GM21737 (cell line): ENCODE data around the gene GBP3.
A peak's percentile ranks its signal among the peaks of the same experiment; 100 is the strongest.
"Not testable (repeated sequence)": the region's sequence is repeated elsewhere in the genome, so short reads cannot be mapped to it uniquely, and the experiment has no call there.

Experiments used
- ATAC-seq: cut with Tn5 transposase; IDR thresholded peaks from one replicate; pipeline ENCODE4 v1.9.1; 2021; ENCODE audit warnings: mild to moderate bottlenecking, moderate library complexity; ENCODE audit not compliant: unreplicated experiment

GBP3 gene

DNA sequence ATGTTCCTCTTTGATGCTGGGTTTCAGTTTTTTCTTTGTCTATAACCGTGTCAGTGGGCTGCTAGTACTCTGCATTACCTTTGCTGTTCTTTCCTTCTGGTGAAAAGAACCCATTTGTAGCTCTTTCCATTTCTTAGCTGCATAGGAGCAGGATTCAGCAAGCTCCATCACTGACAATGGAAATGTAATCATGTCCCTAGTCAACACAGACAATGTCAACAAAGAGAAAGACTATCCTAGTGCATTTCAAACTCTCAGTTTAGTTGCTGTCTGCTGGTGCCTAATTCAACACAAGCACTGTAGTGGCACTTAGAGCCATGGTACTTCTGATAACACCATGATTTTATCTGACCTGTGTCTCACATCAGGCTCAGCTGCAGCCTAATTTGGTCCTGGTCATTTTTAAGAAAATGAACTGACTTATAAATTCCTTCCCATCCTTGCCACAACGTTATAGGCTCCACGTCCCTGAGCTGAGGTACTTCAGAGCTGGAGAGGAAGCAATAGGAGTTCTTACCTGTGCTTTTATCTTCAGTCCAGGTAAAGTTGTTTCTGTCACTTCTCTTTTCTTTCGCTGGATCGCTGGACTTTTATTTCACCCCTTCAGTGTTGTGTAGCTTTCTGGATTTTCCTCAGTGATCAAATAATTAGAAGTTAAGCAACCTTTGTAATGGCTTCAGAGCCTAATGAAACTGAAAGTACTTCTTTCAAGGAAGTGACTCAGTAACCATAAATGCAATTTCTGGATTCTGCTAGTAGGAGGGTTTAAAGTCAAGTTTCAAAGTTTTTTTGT lies at the start of gene GBP3:
Gene GBP3 (minus strand): TSS at position 700 of the 793 bp plus-strand sequence. CDS start 2,145 bp downstream, outside the sequence.
- ATAC-seq = peak; percentile 69

- no peak for ATAC-seq
Measured at GRCh38 chr1:89070509-89070908, 47.8 kb upstream of the GBP3 start.

GRCh38 chr1:89069951-89070350 lies 47.3 kb upstream of the GBP3 start:
- ATAC-seq = no peak

- no peak for ATAC-seq
Measured at GRCh38 chr1:89068291-89068690, 45.6 kb upstream of the GBP3 start.

- ATAC-seq = peak; percentile 63
Measured at GRCh38 chr1:89065079-89065868, 42.6 kb upstream of the GBP3 start, which contains the start of gene GBP1. Gene GBP1, minus strand, starts transcription at chr1:89065208. Its CDS starts 1,974 bp downstream, at chr1:89063234.

GRCh38 chr1:89064632-89065031 lies 42.0 kb upstream of the GBP3 start:
- peak; percentile 45 for ATAC-seq

DNA sequence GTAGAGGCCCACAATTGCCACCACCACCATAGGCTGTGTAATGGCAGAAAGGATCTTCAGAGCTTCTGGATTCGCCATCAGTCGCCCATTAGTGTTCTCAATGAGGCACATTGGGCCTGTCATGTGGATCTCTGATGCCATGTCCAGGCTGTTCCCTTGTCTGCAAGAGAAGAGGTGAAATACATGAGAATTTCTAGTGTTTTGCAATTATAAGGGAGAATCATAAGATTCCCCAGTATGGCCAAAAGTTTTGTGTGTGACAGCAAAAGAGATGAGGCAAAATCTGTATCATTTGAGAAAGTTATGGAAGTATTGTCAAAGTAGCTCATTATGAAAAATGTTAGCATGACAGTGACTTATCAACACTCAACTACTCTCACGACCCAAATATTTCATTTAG lies 40.4 kb upstream of the GBP3 start:
- ATAC-seq = no peak

- no peak for ATAC-seq
Measured at GRCh38 chr1:89060091-89060490, 37.4 kb upstream of the GBP3 start.

GRCh38 chr1:89051955-89052312 lies 29.3 kb upstream of the GBP3 start:
- no peak for ATAC-seq

GRCh38 chr1:89051300-89051954 lies 28.8 kb upstream of the GBP3 start:
- ATAC-seq = no peak

- no peak for ATAC-seq
Measured at GRCh38 chr1:89050649-89051033, 28.0 kb upstream of the GBP3 start.

- not testable (repeated sequence) for ATAC-seq
Measured at GRCh38 chr1:89049901-89050648, 27.4 kb upstream of the GBP3 start.

DNA sequence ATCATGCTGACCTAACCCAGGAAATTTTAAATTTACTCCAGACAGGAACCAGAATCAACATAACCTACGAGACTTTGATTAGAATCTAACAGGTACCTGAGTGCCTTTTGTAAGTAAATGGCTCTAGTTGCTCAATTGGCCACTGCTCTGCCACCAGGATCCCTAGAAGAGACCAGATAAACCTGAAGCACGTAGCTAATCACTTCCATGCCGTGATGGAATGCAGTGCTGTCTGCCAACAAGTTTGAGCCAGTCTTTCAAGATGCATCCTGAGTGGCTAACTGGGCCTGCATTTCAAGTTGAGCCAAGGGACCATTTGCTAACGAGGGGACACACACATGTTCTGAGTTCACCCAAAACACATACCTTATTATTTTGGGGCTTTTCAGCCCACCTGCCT lies 26.5 kb upstream of the GBP3 start:
- not testable (repeated sequence) for ATAC-seq

- no peak for ATAC-seq
Measured at GRCh38 chr1:89047734-89048133, 25.1 kb upstream of the GBP3 start.

DNA sequence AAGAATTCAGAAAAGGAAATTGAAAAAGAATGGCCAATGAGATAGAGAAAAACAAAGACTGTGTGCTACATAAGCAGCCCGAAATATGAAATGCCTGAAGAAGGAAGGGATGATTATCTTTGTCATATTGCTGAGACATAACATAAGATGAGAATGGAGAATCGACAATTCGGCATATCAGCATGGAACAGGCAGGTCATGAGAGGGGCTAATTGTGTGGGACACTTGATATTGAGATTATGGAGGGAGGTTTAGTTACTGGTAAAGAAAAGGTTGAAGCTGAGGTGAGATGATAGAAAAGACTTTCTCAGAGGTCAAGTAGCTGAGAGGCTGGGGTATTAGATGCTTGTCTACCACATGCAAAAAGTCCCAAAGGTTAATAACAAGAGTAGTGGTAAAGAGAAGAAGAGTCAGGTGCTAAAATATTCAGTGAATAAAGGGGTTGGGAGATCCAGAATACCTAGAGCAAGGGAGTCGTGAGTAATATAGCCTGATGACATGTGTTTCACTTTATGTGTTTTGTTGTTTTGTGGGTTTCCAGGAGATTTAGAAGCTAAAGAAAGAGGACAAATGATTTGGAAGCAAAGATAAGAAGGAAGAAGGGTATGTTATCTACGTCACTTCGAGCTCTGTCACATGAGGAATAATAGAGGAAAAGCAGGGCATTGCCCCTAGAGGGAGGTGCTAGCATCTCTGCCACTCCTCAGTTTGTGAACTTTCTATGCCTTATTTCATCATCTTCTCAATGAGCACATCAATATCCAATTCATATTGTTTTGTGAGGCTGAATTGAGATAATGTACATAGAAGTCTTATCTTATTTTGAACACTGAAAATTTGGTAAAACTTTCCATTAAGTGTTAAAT lies 23.9 kb upstream of the GBP3 start:
- ATAC-seq = not testable (repeated sequence)

DNA sequence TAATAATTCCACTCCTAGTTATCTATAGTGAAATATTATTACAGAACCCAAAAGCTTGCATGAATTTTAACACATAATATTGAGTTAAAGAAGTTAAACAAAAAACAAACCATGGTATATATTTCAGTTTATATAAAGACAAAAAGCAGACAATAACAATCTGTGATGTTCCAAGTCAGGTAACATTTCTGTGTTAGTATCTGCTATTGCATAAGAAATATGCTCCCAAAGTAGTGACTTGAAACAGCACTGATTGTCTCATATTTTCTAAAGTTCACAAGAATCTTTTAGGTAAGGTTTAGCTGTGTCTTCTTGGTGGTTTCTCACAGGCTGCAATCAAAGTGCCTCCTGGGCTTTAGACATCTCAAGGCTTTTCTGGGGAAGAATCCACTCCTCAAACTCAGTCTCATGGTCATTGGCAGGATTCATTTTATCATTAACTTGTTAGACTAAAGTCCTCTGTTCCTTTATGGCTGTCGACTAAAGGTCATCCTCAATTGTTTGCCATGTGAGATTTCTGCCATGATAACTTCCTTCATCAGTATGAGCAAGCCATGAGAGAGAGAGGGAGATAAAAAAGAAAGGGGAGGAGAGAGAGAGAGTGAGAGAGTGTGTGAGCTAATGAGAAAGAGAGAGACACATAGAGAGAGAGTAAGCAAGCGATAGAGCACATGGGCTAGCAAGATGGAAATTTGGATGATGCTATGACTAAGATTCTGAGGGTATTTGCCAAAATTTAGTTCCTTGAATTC lies 22.5 kb upstream of the GBP3 start:
- ATAC-seq = no peak

DNA sequence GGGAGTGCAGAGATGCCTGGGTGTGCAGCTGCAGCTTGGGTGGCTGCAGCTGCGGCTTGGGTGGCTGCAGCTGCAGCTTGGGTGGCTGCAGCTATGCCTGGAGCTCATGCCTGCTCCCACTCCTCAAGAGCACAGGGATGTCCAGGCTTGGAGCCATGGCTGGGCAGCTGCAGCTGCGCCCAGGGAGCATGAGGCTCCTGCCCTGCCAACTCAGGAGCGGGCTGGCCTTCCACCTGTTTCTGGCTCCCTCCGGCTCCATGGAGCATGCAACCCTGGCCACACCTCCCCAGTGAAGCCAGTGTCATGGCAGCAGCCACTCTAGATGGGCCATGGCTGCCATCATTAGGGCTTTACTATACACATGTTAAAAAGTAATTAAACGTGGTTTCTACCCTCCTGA lies 21.3 kb upstream of the GBP3 start:
- ATAC-seq = no peak

- no peak for ATAC-seq
Measured at GRCh38 chr1:89042491-89042890, 19.8 kb upstream of the GBP3 start.

DNA sequence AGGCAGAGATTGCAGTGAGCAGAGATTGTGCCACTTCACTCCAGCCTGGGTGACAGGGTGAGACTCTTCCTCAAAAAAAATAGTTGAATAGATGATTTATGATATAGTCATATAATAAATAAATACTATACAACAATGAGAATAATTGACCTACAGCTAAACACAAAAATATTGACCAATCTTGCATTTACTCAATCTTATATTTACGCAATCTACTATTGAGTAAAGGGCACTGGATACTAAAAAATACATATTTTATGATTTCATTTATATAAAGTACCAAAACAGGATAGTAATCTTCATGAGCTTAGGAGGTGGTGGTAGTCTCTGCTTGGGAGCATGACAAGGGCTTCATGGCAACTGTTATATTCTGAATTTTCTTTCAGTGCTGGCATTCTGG lies 19.1 kb upstream of the GBP3 start:
- ATAC-seq = no peak
